Left lung (tissue), 10 donors: Measurements from ENCODE around the gene TMED5. TPM values are rescaled to one million over a fixed set of nuclear protein-coding genes. Genes with fewer than 3 reads are reported as not detected.

ENCODE experiments used
- ATAC-seq: fragments of 200-7000 bp; cut with Tn5 transposase; one replicate; pipeline ENCODE4 v1.9.1; 2020; ENCODE audit warnings: moderate library complexity
- DNase-seq, 4 donors: peaks; one replicate each; pipeline ENCODE4 v3.0.0-alpha.2; 2013 to 2020
- H3K27ac ChIP-seq, 2 donors: fragments of 200-600 bp; sonication (generic) in 1 of 2; one replicate each; pipeline versions ENCODE4 v1.5.0 to v1.8.0; 2020 to 2021
- H3K27me3 ChIP-seq, 2 donors: fragments of 200-600 bp; sonication (generic) in 1 of 2; one replicate each; pipeline versions ENCODE4 v1.5.0 to v1.8.0; 2020 to 2021
- H3K36me3 ChIP-seq, 2 donors: fragments of 200-600 bp; sonication (generic) in 1 of 2; one replicate each; pipeline versions ENCODE4 v1.5.0 to v1.8.0; 2020 to 2021
- H3K4me1 ChIP-seq, 2 donors: fragments of 200-600 bp; one replicate each; pipeline ENCODE4 v1.8.0; 2021
- H3K4me3 ChIP-seq, 2 donors: fragments of 200-600 bp; sonication (generic) in 1 of 2; one replicate each; pipeline versions ENCODE4 v1.5.0 to v1.8.0; 2020 to 2021; ENCODE audit warnings: mild to moderate bottlenecking in 1 of 2
- H3K9me3 ChIP-seq, 2 donors: fragments of 200-600 bp; sonication (generic) in 1 of 2; one replicate each; pipeline versions ENCODE4 v1.5.0 to v1.8.0; 2020 to 2021
- intact Hi-C, 2 donors: fragments of 100-400 bp; cut with DNase I; formaldehyde crosslinking; loops; one replicate each; pipeline versions ENCODE4 v1.11.2 to v1.14.2; 2022
- polyA plus RNA-seq, 6 donors: library from polyadenylated mRNA; unstranded; fragments of 120-200 nt; gene quantifications; one replicate each; pipeline ENCODE4 v1.2.1, GENCODE V29; 2013; ENCODE audit not compliant: insufficient read length in 6 of 6
- total RNA-seq, 2 donors: library from RNA; stranded (reverse); fragmentation: NEBNext Ultra II Directional; extraction: Animal tissue kit (Norgen Biotek cat#: 25700); gene quantifications; one replicate each; pipeline ENCODE4 v1.2.1, GENCODE V29; 2021
- TF ChIP-seq, protein P1 (sequence below), 2 donors: fragments of 200-600 bp; sonication (generic) in 1 of 2; IDR thresholded peaks; one replicate each; pipeline versions ENCODE4 v1.5.0 to v1.8.0; 2021; ENCODE audit warnings: antibody characterized with exemption in 2 of 2
- donor health status: DM: no; HTN: yes; CAD: no.
- donor health status: DM: no; HTN: no; CAD: no.

Gene TMED5
- total and polyA plus RNA-seq, 8 donors = 42.6 to 95.5 (median 52.6) TPM

DNA sequence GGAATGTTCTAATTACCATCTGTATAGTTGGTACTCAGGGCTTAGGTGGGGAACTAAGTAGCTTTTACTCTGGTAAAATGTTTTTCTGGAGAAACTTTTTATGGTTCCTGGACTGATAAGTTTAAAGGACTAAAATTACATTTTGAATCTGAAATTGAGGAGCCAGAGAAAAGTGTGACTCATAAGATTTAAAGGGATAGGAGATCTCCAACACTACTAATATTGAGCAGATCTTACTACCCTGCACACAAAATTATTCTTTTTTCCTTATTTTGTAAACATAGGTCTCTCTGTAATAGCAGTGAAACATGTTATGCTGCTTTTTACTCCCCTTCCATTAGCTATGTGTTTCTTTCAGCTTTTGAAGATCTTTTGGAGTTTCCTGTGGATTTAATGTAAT is 68.7 kb downstream of the TMED5 start:
- H3K4me3 ChIP-seq = no peak overlapping the region
- peaks cover 0 to 32% of the 10 kb centered on the region in 2 donors for H3K36me3 ChIP-seq
- peaks cover 0 to 10% of the 10 kb centered on the region in 2 donors for H3K9me3 ChIP-seq
- TF ChIP-seq, protein P1, sequence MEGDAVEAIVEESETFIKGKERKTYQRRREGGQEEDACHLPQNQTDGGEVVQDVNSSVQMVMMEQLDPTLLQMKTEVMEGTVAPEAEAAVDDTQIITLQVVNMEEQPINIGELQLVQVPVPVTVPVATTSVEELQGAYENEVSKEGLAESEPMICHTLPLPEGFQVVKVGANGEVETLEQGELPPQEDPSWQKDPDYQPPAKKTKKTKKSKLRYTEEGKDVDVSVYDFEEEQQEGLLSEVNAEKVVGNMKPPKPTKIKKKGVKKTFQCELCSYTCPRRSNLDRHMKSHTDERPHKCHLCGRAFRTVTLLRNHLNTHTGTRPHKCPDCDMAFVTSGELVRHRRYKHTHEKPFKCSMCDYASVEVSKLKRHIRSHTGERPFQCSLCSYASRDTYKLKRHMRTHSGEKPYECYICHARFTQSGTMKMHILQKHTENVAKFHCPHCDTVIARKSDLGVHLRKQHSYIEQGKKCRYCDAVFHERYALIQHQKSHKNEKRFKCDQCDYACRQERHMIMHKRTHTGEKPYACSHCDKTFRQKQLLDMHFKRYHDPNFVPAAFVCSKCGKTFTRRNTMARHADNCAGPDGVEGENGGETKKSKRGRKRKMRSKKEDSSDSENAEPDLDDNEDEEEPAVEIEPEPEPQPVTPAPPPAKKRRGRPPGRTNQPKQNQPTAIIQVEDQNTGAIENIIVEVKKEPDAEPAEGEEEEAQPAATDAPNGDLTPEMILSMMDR (IDR thresholded peaks at IDR 0.05) = no peak
- intact Hi-C loops = no loop called here
- H3K4me1 ChIP-seq = peaks cover 0 to 16% of the 10 kb centered on the region in 2 donors
- ATAC-seq (no peak), DNase-seq (no peak)
- no peaks in the 10 kb centered on the region for H3K27me3 ChIP-seq
- peak overlapping the region in 1 of 2 donors; percentile 53 for H3K27ac ChIP-seq

DNA sequence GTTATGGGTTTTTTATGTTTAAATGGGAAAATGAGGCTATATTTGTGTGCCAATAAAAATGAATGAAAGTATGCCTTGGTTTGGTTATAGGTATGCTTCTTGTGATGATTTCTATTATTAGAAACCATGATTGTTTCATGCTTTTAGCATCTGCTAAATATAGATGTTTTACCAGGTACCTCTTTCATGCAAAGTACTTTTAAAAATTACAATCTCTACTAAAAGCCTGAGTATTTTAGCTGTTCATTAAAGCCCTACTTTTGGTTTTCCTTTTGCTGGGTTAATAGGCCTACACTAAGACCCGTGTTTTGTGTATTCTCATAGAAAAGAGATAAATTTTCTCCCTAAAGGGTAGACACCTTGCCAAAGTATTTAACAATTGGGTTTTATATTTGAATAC is 69.1 kb downstream of the TMED5 start:
- Histone ChIP-seq H3K4me3 (no peak overlapping the region), H3K4me1 (peaks cover 0 to 16% of the 10 kb centered on the region in 2 donors), H3K9me3 (peaks cover 0 to 10% of the 10 kb centered on the region in 2 donors), H3K27ac (peak overlapping the region in 1 of 2 donors; percentile 53), H3K27me3 (no peaks in the 10 kb centered on the region), H3K36me3 (peaks cover 0 to 28% of the 10 kb centered on the region in 2 donors)
- DNase-seq (no peak), ATAC-seq (no peak)
- TF ChIP-seq, protein P1 (IDR thresholded peaks at IDR 0.05) = no peak
- intact Hi-C loops = no loop called here

DNA sequence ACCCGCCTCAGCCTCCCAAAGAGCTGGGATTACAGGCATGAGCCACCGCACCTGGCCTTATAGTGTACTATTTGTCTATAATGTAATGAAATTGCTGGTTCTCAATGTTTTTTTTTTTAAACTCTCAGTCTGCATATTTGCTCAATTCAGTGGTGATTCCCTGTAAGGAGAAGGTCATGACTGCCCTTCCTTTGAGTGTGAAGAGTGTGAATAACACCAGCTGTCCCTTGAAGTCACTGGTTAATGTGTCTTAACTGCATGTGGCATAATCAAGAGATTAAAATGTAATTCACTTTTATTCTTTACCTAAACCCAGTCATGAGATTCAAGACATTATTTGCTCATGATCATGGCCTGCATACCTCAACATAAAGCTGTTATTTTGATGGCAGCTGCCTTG is 70.6 kb downstream of the TMED5 start:
- H3K4me1 ChIP-seq = peaks cover 0 to 16% of the 10 kb centered on the region in 2 donors
- no peak overlapping the region for H3K4me3 ChIP-seq
- no peaks in the 10 kb centered on the region for H3K27me3 ChIP-seq
- H3K9me3 ChIP-seq = peaks cover 0 to 10% of the 10 kb centered on the region in 2 donors
- ATAC-seq (no peak), DNase-seq (no peak)
- peaks cover 0 to 15% of the 10 kb centered on the region in 2 donors for H3K36me3 ChIP-seq
- intact Hi-C loops = no loop called here
- TF ChIP-seq, protein P1 (IDR thresholded peaks at IDR 0.05) = no peak
- H3K27ac ChIP-seq = no peak overlapping the region

DNA sequence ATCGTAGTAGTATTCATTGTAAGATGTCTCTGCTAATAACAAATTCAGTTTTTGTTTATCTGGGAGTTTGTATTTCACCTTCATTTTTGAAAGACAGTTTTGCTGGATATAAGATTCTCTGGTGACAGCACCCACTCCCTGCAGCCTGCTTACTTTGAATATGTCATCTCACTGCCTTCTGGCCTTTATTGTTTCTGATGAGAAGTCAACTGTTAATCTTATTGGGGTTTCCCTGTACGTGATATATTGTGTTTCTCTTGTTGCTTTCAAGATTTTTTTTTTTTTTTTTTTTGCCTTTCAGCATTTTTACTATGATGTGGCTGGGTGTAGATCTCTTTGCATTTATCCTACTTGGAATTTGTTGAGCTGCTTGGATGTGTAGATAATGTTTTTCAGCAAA is 71.9 kb downstream of the TMED5 start:
- Histone ChIP-seq H3K4me3 (no peak overlapping the region), H3K36me3 (peaks cover 0 to 19% of the 10 kb centered on the region in 2 donors), H3K4me1 (peaks cover 0 to 16% of the 10 kb centered on the region in 2 donors), H3K27ac (no peak overlapping the region), H3K9me3 (peaks cover 0 to 10% of the 10 kb centered on the region in 2 donors), H3K27me3 (no peaks in the 10 kb centered on the region)
- TF ChIP-seq, protein P1 (IDR thresholded peaks at IDR 0.05) = no peak
- ATAC-seq (no peak), DNase-seq (no peak)
- intact Hi-C loops = no loop called here

DNA sequence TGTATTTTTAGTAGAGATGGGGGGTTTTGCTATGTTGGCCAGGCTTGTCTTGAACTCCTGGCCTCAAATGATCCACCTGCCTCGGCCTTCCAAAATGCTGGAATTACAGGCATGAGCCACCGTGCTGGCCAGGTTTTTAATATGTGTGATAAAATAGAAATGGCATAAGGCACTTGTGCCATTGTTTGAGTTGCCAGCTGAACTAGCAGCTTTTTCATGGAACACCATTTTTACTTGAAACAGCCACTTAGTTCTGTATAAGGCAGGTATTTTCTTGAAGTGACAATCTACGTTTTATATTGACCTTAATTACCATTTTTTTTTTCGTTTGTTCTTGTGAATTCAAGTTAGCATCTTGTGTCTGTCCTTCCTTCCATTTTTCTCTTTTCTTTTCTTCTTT is 72.8 kb downstream of the TMED5 start:
- Histone ChIP-seq H3K36me3 (peaks cover 0 to 19% of the 10 kb centered on the region in 2 donors), H3K4me3 (no peak overlapping the region), H3K27me3 (no peaks in the 10 kb centered on the region), H3K4me1 (peaks cover 0 to 16% of the 10 kb centered on the region in 2 donors), H3K9me3 (peaks cover 0 to 10% of the 10 kb centered on the region in 2 donors), H3K27ac (no peak overlapping the region)
- ATAC-seq (no peak), DNase-seq (no peak)
- intact Hi-C loops = no loop called here
- TF ChIP-seq, protein P1 (IDR thresholded peaks at IDR 0.05) = no peak
